OCI-LY1 (cell line): Measurements from ENCODE around the gene CSGALNACT2.

Source experiments
- CTCF ChIP-seq: fragments of 200-600 bp; sonication (generic), shearing (Covaris generic); IDR thresholded peaks from 2 replicates; pipeline ENCODE4 v1.5.1; 2017; ENCODE audit warnings: mild to moderate bottlenecking, antibody characterized with exemption, low read length, moderate library complexity, mixed read lengths
- EZH2 ChIP-seq: fragments of 200-600 bp; sonication (generic), shearing (Covaris generic); IDR thresholded peaks from 2 replicates; pipeline ENCODE4 v1.8.0; 2017; ENCODE audit warnings: borderline replicate concordance, mixed run types, mild to moderate bottlenecking, antibody characterized with exemption, low read length, moderate library complexity, mixed read lengths

DNA sequence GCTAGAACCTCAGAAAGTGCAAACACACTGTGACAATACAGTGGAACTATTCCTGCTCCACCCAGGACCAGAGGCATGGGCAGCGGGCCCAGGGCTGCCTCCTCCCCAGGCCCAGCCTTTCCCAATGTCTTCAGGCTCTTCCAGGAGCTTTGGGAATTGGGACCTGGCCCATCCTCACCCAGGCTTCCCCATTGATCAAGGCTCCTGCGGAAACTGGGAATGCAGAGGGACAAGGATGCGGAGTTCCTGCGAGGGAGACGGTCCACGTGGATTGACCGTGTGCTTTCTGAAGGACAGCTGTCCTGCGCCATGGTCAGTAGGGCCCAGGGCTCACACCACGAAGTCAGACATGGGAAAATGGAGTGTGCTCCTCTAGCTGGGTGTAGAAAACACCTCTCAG is 56.6 kb downstream of the CSGALNACT2 start:
- TF ChIP-seq CTCF (no peak), EZH2 (no peak)
